Natural killer cell (primary cell): ENCODE results near the gene DOCK4. TPM values are rescaled to one million over a fixed set of nuclear protein-coding genes. Genes with fewer than 3 reads are reported as not detected.
"Not testable (repeated sequence)": the region's sequence is repeated elsewhere in the genome, so short reads cannot be mapped to it uniquely, and the experiment has no call there.

Source experiments
- ATAC-seq, 3 donors: fragments of 150-1000 bp in 2 of 3; fragments of 200-7000 bp in 1 of 3; cut with Tn5 transposase; 1 replicate in 1 of 3; 2 replicates in 2 of 3; pipeline ENCODE4 v1.10.0; 2021; ENCODE audit warnings: mild to moderate bottlenecking in 2 of 3, moderate library complexity in 2 of 3
- DNase-seq, 2 donors: peaks; one replicate each; pipeline versions ENCODE4 v3.0.0 to v3.0.0-alpha.2; 2013 to 2021; ENCODE audit warnings: mixed read lengths in 1 of 2
- H3K27ac ChIP-seq: one replicate; pipeline ENCODE4 v1.5.1; 2013; ENCODE audit warnings: mild to moderate bottlenecking, low read length
- H3K27me3 ChIP-seq: one replicate; pipeline ENCODE4 v1.6.1; 2013; ENCODE audit warnings: low read length; ENCODE audit not compliant: control insufficient read depth, insufficient read depth
- H3K36me3 ChIP-seq: one replicate; pipeline ENCODE4 v1.6.1; 2013; ENCODE audit warnings: low read length; ENCODE audit not compliant: control insufficient read depth, insufficient read depth
- H3K4me1 ChIP-seq: one replicate; pipeline ENCODE4 v1.6.1; 2013; ENCODE audit warnings: low read length; ENCODE audit not compliant: control insufficient read depth, insufficient read depth
- H3K4me3 ChIP-seq: one replicate; pipeline ENCODE4 v1.5.1; 2013; ENCODE audit warnings: low read length
- H3K9me3 ChIP-seq: one replicate; pipeline ENCODE4 v1.6.1; 2013; ENCODE audit warnings: low read length; ENCODE audit not compliant: control insufficient read depth, insufficient read depth
- H3K27ac Mint-ChIP-seq, 2 donors: one replicate each; pipeline ENCODE4 v1.8.0; 2022; ENCODE audit warnings: mild to moderate bottlenecking in 2 of 2, mixed read lengths in 2 of 2, moderate library complexity in 1 of 2
- H3K27me3 Mint-ChIP-seq, 2 donors: one replicate each; pipeline ENCODE4 v1.8.0; 2022; ENCODE audit warnings: low read depth in 2 of 2, mixed read lengths in 2 of 2
- H3K36me3 Mint-ChIP-seq: one replicate; pipeline ENCODE4 v1.8.0; 2022; ENCODE audit warnings: mixed read lengths
- H3K4me1 Mint-ChIP-seq, 2 donors: one replicate each; pipeline ENCODE4 v1.8.0; 2022; ENCODE audit warnings: mixed read lengths in 2 of 2
- H3K4me3 Mint-ChIP-seq: one replicate; pipeline ENCODE4 v1.8.0; 2022; ENCODE audit warnings: mild to moderate bottlenecking, moderate library complexity, mixed read lengths
- H3K9me3 Mint-ChIP-seq, 2 donors: one replicate each; pipeline ENCODE4 v1.8.0; 2022; ENCODE audit warnings: mixed read lengths in 2 of 2
- WGBS: methylation state at CpG from one replicate; pipeline ENCODE4 v1.1.7; 2013; ENCODE audit warnings: missing lambda C conversion rate; ENCODE audit not compliant: insufficient coverage; 5-methylcytosine and 5-hydroxymethylcytosine counted together
- intact Hi-C: fragments of 100-400 bp; cut with micrococcal nuclease; formaldehyde crosslinking; loops from one replicate; pipeline ENCODE4 v1.14.2; 2022
- total RNA-seq, 4 donors: library from RNA; stranded (reverse); fragments of 120-200 nt in 1 of 4; gene quantifications; one replicate each; pipeline versions ENCODE4 v1.2.3 to v1.2.4, GENCODE V29; 2013 to 2022
- TF ChIP-seq, protein P1 (sequence below): fragments of 200-600 bp; IDR thresholded peaks from one replicate; pipeline ENCODE4 v1.8.0; 2022; ENCODE audit warnings: antibody characterized with exemption

DOCK4 gene
- total RNA-seq, 3 donors from 2014 or later (not counting 1 experiment from before 2014, with no cell fraction given), result 0.61 to 2.4 (median 0.89) TPM

DNA sequence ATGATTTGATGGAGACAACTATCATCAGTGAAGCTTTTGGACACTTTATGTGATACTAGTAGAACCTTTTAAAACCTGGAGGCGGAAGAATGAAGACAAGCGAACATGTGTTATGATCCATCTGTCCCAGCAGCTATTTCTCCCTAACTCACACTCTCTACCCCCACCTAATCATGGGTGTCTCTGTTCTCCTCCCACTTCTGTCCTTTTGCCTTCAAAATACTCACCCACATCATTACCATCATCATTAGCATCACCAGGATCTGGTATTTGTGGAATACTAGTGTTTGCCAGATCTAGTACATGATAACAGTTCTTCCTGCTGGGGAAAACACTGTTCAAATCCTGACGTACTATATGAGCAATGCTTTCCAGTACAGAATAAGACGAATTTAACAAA, 287.7 kb downstream of the DOCK4 start:
- Histone ChIP-seq H3K27me3 (no peaks in the 10 kb centered on the region), H3K4me3 (no peak overlapping the region), H3K36me3 (no peaks in the 10 kb centered on the region), H3K4me1 (no peaks in the 10 kb centered on the region), H3K27ac (no peak overlapping the region), H3K9me3 (no peaks in the 10 kb centered on the region)
- WGBS, result 91% methylated on average over 4 of the region's 4 CpGs
- Mint-ChIP-seq H3K27me3 (no peaks in the 10 kb centered on the region), H3K4me3 (no peak overlapping the region), H3K4me1 (no peaks in the 10 kb centered on the region), H3K27ac (no peak overlapping the region), H3K36me3 (no peaks in the 10 kb centered on the region), H3K9me3 (peaks cover 7% of the 10 kb centered on the region in 2 donors)
- DNase-seq (no peak), ATAC-seq (no peak)
- intact Hi-C loops, result no loop called here
- TF ChIP-seq, protein P1, sequence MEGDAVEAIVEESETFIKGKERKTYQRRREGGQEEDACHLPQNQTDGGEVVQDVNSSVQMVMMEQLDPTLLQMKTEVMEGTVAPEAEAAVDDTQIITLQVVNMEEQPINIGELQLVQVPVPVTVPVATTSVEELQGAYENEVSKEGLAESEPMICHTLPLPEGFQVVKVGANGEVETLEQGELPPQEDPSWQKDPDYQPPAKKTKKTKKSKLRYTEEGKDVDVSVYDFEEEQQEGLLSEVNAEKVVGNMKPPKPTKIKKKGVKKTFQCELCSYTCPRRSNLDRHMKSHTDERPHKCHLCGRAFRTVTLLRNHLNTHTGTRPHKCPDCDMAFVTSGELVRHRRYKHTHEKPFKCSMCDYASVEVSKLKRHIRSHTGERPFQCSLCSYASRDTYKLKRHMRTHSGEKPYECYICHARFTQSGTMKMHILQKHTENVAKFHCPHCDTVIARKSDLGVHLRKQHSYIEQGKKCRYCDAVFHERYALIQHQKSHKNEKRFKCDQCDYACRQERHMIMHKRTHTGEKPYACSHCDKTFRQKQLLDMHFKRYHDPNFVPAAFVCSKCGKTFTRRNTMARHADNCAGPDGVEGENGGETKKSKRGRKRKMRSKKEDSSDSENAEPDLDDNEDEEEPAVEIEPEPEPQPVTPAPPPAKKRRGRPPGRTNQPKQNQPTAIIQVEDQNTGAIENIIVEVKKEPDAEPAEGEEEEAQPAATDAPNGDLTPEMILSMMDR, result no peak

DNA sequence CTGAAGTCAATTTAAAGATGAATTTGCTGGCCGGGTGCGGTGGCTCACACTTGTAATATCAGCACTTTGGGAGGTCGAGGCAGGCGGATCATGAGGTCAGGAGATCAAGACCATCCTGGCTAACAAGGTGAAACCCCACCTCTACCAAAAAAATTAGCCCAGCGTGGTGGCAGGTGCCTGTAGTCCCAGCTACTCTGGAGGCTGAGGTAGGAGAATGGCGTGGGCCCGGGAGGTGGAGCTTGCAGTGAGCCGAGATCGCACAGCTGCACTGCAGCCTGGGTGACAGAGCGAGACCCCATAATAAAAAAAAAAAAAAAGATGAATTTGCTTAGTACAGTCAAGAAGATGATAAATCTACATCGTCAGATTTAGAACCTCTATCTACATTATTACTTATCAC, 288.8 kb downstream of the DOCK4 start:
- H3K27me3 ChIP-seq, H3K27me3 Mint-ChIP-seq, intact Hi-C loops, H3K9me3 Mint-ChIP-seq, H3K4me1 ChIP-seq, H3K4me1 Mint-ChIP-seq, H3K36me3 ChIP-seq, H3K36me3 Mint-ChIP-seq, H3K27ac Mint-ChIP-seq, H3K9me3 ChIP-seq, H3K4me3 Mint-ChIP-seq, DNase-seq, ATAC-seq, H3K27ac ChIP-seq, H3K4me3 ChIP-seq: not testable (repeated sequence)
- 87% methylated on average over 8 of the region's 11 CpGs for WGBS

- Histone ChIP-seq H3K9me3 (no peaks in the 10 kb centered on the region), H3K36me3 (no peaks in the 10 kb centered on the region), H3K27ac (no peak overlapping the region), H3K4me1 (no peaks in the 10 kb centered on the region), H3K4me3 (no peak overlapping the region), H3K27me3 (no peaks in the 10 kb centered on the region)
- Mint-ChIP-seq H3K9me3 (peaks cover 4 to 5% of the 10 kb centered on the region in 2 donors), H3K27me3 (no peaks in the 10 kb centered on the region), H3K27ac (no peak overlapping the region), H3K4me1 (no peaks in the 10 kb centered on the region), H3K4me3 (no peak overlapping the region), H3K36me3 (no peaks in the 10 kb centered on the region)
- WGBS, result 69% methylated on average over 3 of the region's 3 CpGs
- DNase-seq, result no peak
- ATAC-seq, result no peak
- TF ChIP-seq, protein P1, result no peak
- intact Hi-C loops, result no loop called here
Measured at GRCh38 chr7:111914291-111914690, 291.9 kb downstream of the DOCK4 start.

DNA sequence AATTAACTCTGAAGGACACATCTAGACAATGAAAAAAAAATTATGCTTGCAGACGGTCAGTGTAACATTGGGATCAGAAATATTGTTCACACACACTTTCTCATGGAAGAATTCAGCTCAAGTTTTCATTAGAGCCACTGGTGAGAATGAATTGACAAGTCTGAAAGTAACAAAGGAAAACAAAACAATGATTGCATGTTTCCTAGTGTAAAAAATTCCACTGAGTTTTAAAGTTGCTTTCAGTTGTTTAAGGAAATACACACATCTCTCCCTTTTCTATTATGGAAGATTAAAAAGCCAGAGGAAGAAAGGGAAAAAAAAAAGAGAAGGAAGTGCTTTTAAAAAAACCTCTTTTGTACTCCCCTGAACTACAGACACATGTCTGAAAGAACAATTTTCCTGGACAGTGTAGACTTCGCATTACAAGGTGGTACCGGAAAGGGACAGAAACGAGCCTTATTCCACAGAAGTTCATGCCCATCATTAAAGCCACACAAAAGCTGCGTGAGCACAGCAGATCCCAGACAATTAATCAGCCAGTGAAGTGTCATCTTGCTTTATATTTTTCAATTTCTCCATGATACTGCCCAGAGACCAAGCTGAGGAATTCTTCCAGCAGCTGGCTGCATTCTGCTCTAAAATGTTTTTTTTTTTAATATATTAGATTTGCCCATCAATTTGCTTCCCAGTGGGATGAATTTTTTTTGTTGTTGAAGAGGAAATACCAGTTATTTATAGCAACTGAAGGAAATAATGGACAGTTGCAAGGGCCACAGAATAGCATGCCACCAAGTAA, 294.8 kb downstream of the DOCK4 start:
- H3K9me3 ChIP-seq, result no peaks in the 10 kb centered on the region
- intact Hi-C loops, result no loop called here
- Mint-ChIP-seq H3K36me3 (no peaks in the 10 kb centered on the region), H3K27me3 (no peaks in the 10 kb centered on the region), H3K4me3 (no peak overlapping the region), H3K9me3 (peaks cover 0 to 3% of the 10 kb centered on the region in 2 donors), H3K4me1 (no peaks in the 10 kb centered on the region), H3K27ac (no peak overlapping the region)
- DNase-seq, result no peak
- TF ChIP-seq, protein P1, result no peak
- no peaks in the 10 kb centered on the region for H3K36me3 ChIP-seq
- H3K4me3 ChIP-seq, result no peak overlapping the region
- H3K4me1 ChIP-seq, result no peaks in the 10 kb centered on the region
- no peak overlapping the region for H3K27ac ChIP-seq
- ATAC-seq, result no peak
- H3K27me3 ChIP-seq, result no peaks in the 10 kb centered on the region
- WGBS, result 63% methylated on average over 5 of the region's 5 CpGs
